ENCODE measurements around the gene LRRC74B. TPM values are rescaled to one million over a fixed set of nuclear protein-coding genes. Genes with fewer than 3 reads are reported as not detected.

LRRC74B gene
- total and polyA plus RNA-seq, 7 donors, result 0.22 to 0.51 (median 0.30) TPM; not detected in 4

GRCh38 chr22:21064917-21065864 lies 19.4 kb downstream of the LRRC74B start:
- no peak for TF ChIP-seq CTCF (IDR thresholded peaks at IDR 0.05)
- H3K9me3 ChIP-seq, result no peaks in the 10 kb centered on the region
- no peak for ATAC-seq
- no peaks in the 10 kb centered on the region for H3K36me3 ChIP-seq (ENCODE audit: insufficient read depth in 1 of 2, low read depth in 1 of 2)
- WGBS, 3 donors, result 47 to 59% (median 56%) methylated on average over 13 of the region's 13 CpGs
- DNase-seq, result no peak
- no peak overlapping the region for H3K4me3 ChIP-seq
- intact Hi-C loops (cut with DNase I), result loop anchor here in 1 of 2 donors (10.0 kb wide), 1 partner anchor 70 kb away; no protein-coding TSS in a partner anchor
- no peak overlapping the region for H3K27ac ChIP-seq
- H3K27me3 ChIP-seq (ENCODE audit: insufficient read depth in 3 of 3, low read length in 2 of 3), result no peaks in the 10 kb centered on the region
- no peaks in the 10 kb centered on the region for H3K4me1 ChIP-seq

- TF ChIP-seq CTCF (IDR thresholded peaks at IDR 0.05), result no peak
Measured at GRCh38 chr22:21067075-21067900, 21.5 kb downstream of the LRRC74B start.

GRCh38 chr22:21067901-21068680 lies 22.3 kb downstream of the LRRC74B start:
- Histone ChIP-seq H3K4me3 (no peak overlapping the region), H3K4me1 (no peaks in the 10 kb centered on the region), H3K9me3 (no peaks in the 10 kb centered on the region), H3K36me3 (ENCODE audit: insufficient read depth in 1 of 2, low read depth in 1 of 2) (no peaks in the 10 kb centered on the region), H3K27ac (no peak overlapping the region), H3K27me3 (ENCODE audit: insufficient read depth in 3 of 3, low read length in 2 of 3) (no peaks in the 10 kb centered on the region)
- intact Hi-C loops (cut with DNase I), result loop anchor here in 1 of 2 donors (10.0 kb wide), 1 partner anchor 73 kb away; no protein-coding TSS in a partner anchor
- TF ChIP-seq CTCF (IDR thresholded peaks at IDR 0.05), result no peak
- ATAC-seq, result no peak
- 89 to 98% (median 94%) methylated on average over 12 of the region's 12 CpGs for WGBS, 3 donors
- no peak for DNase-seq

More at GRCh38 chr22:21067075-21067900, 21.5 kb downstream of the LRRC74B start:
- intact Hi-C loops (cut with DNase I), result loop anchor here in 1 of 2 donors (10.0 kb wide), 1 partner anchor 72 kb away; no protein-coding TSS in a partner anchor
- Histone ChIP-seq H3K4me1 (no peaks in the 10 kb centered on the region), H3K27me3 (ENCODE audit: insufficient read depth in 3 of 3, low read length in 2 of 3) (no peaks in the 10 kb centered on the region), H3K27ac (no peak overlapping the region), H3K36me3 (ENCODE audit: insufficient read depth in 1 of 2, low read depth in 1 of 2) (no peaks in the 10 kb centered on the region), H3K9me3 (no peaks in the 10 kb centered on the region), H3K4me3 (no peak overlapping the region)
- ATAC-seq, result no peak
- no peak for DNase-seq
- 85 to 92% (median 91%) methylated on average over 27 to 28 of the region's 28 CpGs for WGBS, 3 donors

- Histone ChIP-seq H3K36me3 (ENCODE audit: insufficient read depth in 1 of 2, low read depth in 1 of 2) (no peaks in the 10 kb centered on the region), H3K9me3 (no peaks in the 10 kb centered on the region), H3K27me3 (ENCODE audit: insufficient read depth in 3 of 3, low read length in 2 of 3) (no peaks in the 10 kb centered on the region), H3K27ac (no peak overlapping the region), H3K4me3 (no peak overlapping the region), H3K4me1 (no peaks in the 10 kb centered on the region)
- no peak for ATAC-seq
- intact Hi-C loops (cut with DNase I), result loop anchor here in 1 of 2 donors (10.0 kb wide), 1 partner anchor 74 kb away; no protein-coding TSS in a partner anchor
- no peak for TF ChIP-seq CTCF (IDR thresholded peaks at IDR 0.05)
- WGBS, 3 donors, result 65 to 69% (median 65%) methylated on average over 4 of the region's 4 CpGs
- no peak for DNase-seq
Measured at GRCh38 chr22:21068681-21069276, 23.0 kb downstream of the LRRC74B start.
